AG08396 (cell line): Measurements from ENCODE around the gene KDM2B.
"Not testable (repeated sequence)": the region's sequence is repeated elsewhere in the genome, so short reads cannot be mapped to it uniquely, and the experiment has no call there.

ENCODE experiments used
- DNase-seq: peaks from one replicate; pipeline ENCODE4 v3.0.0; 2012; ENCODE audit warnings: low spot score, mixed read lengths

The KDM2B gene

GRCh38 chr12:121503395-121503794 lies 77.4 kb downstream of the KDM2B start:
- DNase-seq: no peak

GRCh38 chr12:121501946-121502345 lies 78.9 kb downstream of the KDM2B start:
- no peak for DNase-seq

- DNase-seq: peak; percentile 89
Observed at GRCh38 chr12:121499929-121500793, 80.7 kb downstream of the KDM2B start.

- no peak for DNase-seq
Observed at GRCh38 chr12:121495746-121496145, 85.1 kb downstream of the KDM2B start.

GRCh38 chr12:121494093-121494787 lies 86.6 kb downstream of the KDM2B start:
- peak; percentile 64 for DNase-seq

- DNase-seq: no peak
Observed at GRCh38 chr12:121490401-121491281, 90.2 kb downstream of the KDM2B start.

- DNase-seq: no peak
Observed at GRCh38 chr12:121489874-121490273, 90.9 kb downstream of the KDM2B start.

GRCh38 chr12:121484967-121485366 lies 95.9 kb downstream of the KDM2B start:
- no peak for DNase-seq

GRCh38 chr12:121484564-121484963 lies 96.3 kb downstream of the KDM2B start:
- DNase-seq: not testable (repeated sequence)

GRCh38 chr12:121483949-121484348 lies 96.9 kb downstream of the KDM2B start:
- DNase-seq: no peak

GRCh38 chr12:121476477-121476876 lies 104.3 kb downstream of the KDM2B start:
- DNase-seq: no peak

GRCh38 chr12:121475279-121475678 lies 105.5 kb downstream of the KDM2B start:
- DNase-seq: no peak

- no peak for DNase-seq
Observed at GRCh38 chr12:121472150-121472905, 108.5 kb downstream of the KDM2B start.

- no peak for DNase-seq
Observed at GRCh38 chr12:121470751-121471150, 110.1 kb downstream of the KDM2B start.

GRCh38 chr12:121468499-121468801 lies 112.4 kb downstream of the KDM2B start:
- DNase-seq: peak; percentile 44

- peak; percentile 48 for DNase-seq
Observed at GRCh38 chr12:121467638-121468498, 113.0 kb downstream of the KDM2B start.

- DNase-seq: peak; percentile 97
Observed at GRCh38 chr12:121466794-121467637, 113.8 kb downstream of the KDM2B start.

GRCh38 chr12:121465921-121466793 lies 114.7 kb downstream of the KDM2B start:
- peak; percentile 64 for DNase-seq

GRCh38 chr12:121464331-121464730 lies 116.5 kb downstream of the KDM2B start:
- DNase-seq: no peak
